Measurements from ENCODE around the gene NPTXR.
"Not testable (repeated sequence)": the region's sequence is repeated elsewhere in the genome, so short reads cannot be mapped to it uniquely, and the experiment has no call there.

NPTXR gene

DNA sequence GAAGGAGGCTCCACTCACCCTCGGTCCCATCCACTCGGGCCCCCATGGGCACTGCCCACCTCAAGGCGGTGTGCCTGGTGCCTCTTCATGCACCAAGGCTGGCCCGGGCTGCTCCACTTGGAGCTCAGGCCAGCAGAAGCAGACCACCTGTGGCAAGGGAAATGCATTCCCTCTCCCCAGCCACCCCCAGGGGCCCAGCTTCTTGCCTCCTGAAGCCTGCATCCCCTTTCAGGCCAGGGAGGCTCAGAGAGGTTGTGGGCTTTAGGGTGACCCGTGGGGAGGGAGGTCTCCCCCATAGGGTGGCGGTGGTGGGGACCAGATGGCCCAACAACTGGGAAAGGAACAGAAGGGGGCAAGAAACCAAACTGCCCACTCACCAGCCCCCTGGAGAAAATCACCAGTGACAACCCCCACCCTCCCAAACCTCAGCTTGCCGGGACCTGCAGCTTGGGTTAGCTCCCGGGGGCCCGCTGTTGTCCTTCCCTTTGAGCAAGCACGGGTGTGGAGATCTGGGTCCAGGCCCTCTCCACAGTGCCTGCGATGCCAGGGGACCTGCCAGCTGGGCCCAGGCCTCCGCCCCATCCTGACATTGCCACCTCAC, 19.8 kb upstream of the NPTXR start:
- H3K27me3 ChIP-seq (ENCODE audit: control insufficient read depth in 5 of 5, insufficient read depth in 4 of 5, low read length in 5 of 5) = peaks cover 0 to 13% (median 12%) of the 10 kb centered on the region in 5 donors
- peaks cover 0 to 32% (median 15%) of the 10 kb centered on the region in 5 donors for H3K36me3 ChIP-seq (ENCODE audit: control insufficient read depth in 5 of 5, insufficient read depth in 5 of 5, low read length in 5 of 5)
- H3K27ac ChIP-seq (ENCODE audit: low read depth, low read length) = no peak overlapping the region
- no peak overlapping the region for H3K9ac ChIP-seq (ENCODE audit: low read length in 5 of 5)
- H3K9me3 ChIP-seq (ENCODE audit: control insufficient read depth in 5 of 5, low read length in 5 of 5) = no peaks in the 10 kb centered on the region
- no peak overlapping the region for H3K4me3 ChIP-seq (ENCODE audit: low read depth in 1 of 5, low read length in 5 of 5)
- H3K4me1 ChIP-seq (ENCODE audit: control insufficient read depth in 5 of 5, insufficient read depth in 5 of 5, low read length in 5 of 5) = peaks cover 2 to 36% (median 30%) of the 10 kb centered on the region in 5 donors

DNA sequence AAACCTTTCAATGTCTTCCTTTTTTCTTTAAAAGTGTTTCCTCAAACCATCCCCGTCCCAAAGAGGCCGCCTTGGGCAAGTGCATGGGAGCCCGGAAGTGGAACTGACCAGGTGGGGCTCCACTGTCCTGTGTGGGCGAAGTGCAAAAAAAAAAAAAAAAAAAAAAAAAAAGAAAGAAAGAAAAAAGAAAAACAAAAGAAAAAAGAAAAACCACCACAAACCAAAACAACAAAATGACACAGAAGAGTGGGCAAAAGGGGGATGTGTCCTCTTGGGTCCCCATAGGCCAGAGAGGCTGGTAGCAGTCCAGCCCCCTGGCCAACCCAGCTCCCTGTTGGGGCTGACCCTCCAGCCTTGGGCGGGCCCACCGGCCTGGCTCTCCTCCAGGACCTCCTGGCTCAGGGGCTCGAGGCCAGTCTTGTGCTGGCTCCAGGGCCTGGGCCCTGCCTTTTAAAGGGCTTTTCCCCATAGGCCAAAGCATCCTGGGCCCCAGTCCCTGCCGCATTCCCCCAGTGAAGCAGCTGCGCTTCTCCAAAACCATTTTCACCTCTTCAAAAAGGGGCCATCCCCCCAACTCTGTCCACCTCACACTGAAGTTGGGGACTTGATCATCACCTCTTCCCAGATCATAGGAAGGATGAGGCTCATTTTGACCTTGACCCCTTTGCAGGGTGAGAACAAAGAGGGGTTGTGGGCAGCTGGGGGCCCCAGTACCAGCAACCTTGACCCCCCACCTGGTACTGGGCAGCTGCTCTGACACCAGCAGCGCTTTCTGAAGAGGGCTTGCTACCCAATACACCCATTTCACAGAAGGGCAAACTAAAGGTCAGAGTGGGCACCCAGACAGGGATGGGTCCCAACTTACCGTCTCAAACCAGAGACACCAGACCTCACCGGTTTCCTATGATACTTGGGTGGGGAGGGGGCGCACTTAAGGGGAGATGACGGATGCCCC, 18.8 kb upstream of the NPTXR start:
- Histone ChIP-seq H3K27ac (ENCODE audit: low read depth, low read length) (no peak overlapping the region), H3K4me1 (ENCODE audit: control insufficient read depth in 5 of 5, insufficient read depth in 5 of 5, low read length in 5 of 5) (peaks cover 0 to 33% (median 28%) of the 10 kb centered on the region in 5 donors), H3K9me3 (ENCODE audit: control insufficient read depth in 5 of 5, low read length in 5 of 5) (no peaks in the 10 kb centered on the region), H3K36me3 (ENCODE audit: control insufficient read depth in 5 of 5, insufficient read depth in 5 of 5, low read length in 5 of 5) (peaks cover 0 to 24% (median 10%) of the 10 kb centered on the region in 5 donors), H3K27me3 (ENCODE audit: control insufficient read depth in 5 of 5, insufficient read depth in 4 of 5, low read length in 5 of 5) (peaks cover 0 to 13% (median 12%) of the 10 kb centered on the region in 5 donors), H3K4me3 (ENCODE audit: low read depth in 1 of 5, low read length in 5 of 5) (no peak overlapping the region), H3K9ac (ENCODE audit: low read length in 5 of 5) (no peak overlapping the region)

DNA sequence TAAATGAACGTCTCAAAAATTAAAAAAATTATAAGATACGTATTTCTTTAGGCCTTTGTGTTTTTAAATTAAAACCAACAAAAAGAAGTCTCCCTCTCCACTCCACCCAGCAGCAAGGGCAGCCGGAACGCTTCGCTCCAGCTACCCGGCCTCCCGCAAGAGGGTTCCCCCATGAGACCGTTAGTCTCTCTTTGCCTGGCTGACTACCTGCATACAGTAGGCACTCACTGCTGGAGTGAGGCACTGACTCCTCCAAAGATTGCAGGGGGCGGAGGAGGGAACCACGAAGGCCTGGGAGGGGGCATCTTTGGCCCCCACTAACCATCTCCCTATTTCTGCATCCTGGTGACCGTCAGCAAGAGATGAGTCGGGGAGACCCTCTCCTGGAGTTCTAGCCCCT, 18.1 kb upstream of the NPTXR start:
- Histone ChIP-seq H3K4me1 (ENCODE audit: control insufficient read depth in 5 of 5, insufficient read depth in 5 of 5, low read length in 5 of 5) (peaks cover 0 to 33% (median 28%) of the 10 kb centered on the region in 5 donors), H3K9ac (ENCODE audit: low read length in 5 of 5) (no peak overlapping the region), H3K27ac (ENCODE audit: low read depth, low read length) (no peak overlapping the region)

GRCh38 chr22:38861170-38861876, 17.5 kb upstream of the NPTXR start:
- Histone ChIP-seq H3K9me3 (ENCODE audit: control insufficient read depth in 5 of 5, low read length in 5 of 5) (no peaks in the 10 kb centered on the region), H3K9ac (ENCODE audit: low read length in 5 of 5) (no peak overlapping the region), H3K4me1 (ENCODE audit: control insufficient read depth in 5 of 5, insufficient read depth in 5 of 5, low read length in 5 of 5) (peaks cover 0 to 34% (median 28%) of the 10 kb centered on the region in 5 donors), H3K36me3 (ENCODE audit: control insufficient read depth in 5 of 5, insufficient read depth in 5 of 5, low read length in 5 of 5) (peaks cover 0 to 14% (median 6%) of the 10 kb centered on the region in 5 donors), H3K27me3 (ENCODE audit: control insufficient read depth in 5 of 5, insufficient read depth in 4 of 5, low read length in 5 of 5) (peaks cover 0 to 13% (median 12%) of the 10 kb centered on the region in 5 donors), H3K27ac (ENCODE audit: low read depth, low read length) (no peak overlapping the region), H3K4me3 (ENCODE audit: low read depth in 1 of 5, low read length in 5 of 5) (no peak overlapping the region)

More for the DNA sequence above, 18.1 kb upstream of the NPTXR start:
- Histone ChIP-seq H3K4me3 (ENCODE audit: low read depth in 1 of 5, low read length in 5 of 5) (no peak overlapping the region), H3K36me3 (ENCODE audit: control insufficient read depth in 5 of 5, insufficient read depth in 5 of 5, low read length in 5 of 5) (peaks cover 0 to 18% (median 7%) of the 10 kb centered on the region in 5 donors), H3K27me3 (ENCODE audit: control insufficient read depth in 5 of 5, insufficient read depth in 4 of 5, low read length in 5 of 5) (peaks cover 0 to 13% (median 12%) of the 10 kb centered on the region in 5 donors), H3K9me3 (ENCODE audit: control insufficient read depth in 5 of 5, low read length in 5 of 5) (no peaks in the 10 kb centered on the region)

DNA sequence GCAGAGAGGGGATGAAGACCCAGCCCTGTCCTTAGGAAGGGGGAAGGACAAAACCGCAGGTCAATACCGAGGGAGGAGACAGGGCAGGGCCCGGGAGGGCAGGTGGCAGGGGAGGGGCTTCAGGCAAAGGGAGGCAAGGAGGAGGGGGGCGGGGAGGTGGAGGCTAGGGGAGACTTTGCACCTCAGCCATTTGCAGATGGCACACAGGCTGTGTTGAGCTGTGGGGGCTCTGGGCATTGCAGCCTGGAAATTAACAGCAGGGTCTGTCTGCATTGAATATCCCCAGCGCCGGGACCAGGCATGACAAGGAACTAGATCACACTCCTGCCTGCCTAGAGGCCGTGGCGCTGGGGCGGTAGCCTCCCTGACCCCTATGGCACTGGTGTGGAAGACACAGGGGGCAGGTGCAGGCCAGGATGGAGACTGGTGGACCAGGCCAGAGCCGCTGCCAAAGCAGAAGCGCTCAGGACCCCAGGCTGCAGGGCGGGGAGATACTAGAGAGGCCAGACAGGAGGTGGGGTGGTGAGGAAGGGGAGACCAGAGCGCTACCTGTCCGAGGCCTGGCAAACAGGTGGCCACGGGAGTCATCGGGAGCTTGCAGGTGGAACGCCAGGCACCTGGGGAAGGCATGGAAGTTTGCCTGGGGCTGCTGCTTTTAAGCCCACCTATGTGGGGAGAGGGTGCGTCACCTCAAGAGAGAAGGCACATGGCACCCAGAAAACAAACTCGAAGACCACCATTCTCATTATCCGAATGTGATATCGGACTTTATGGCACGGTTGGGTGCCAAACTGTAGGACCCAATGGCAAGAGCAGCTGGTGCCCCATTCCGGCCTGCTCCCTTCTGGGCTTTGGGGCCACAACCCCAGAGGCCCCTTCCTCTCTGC, 16.7 kb upstream of the NPTXR start:
- no peak overlapping the region for H3K27ac ChIP-seq (ENCODE audit: low read depth, low read length)
- H3K9ac ChIP-seq (ENCODE audit: low read length in 5 of 5) = no peak overlapping the region
- H3K4me1 ChIP-seq (ENCODE audit: control insufficient read depth in 5 of 5, insufficient read depth in 5 of 5, low read length in 5 of 5) = peaks cover 0 to 29% (median 22%) of the 10 kb centered on the region in 5 donors
- peaks cover 0 to 7% (median 2%) of the 10 kb centered on the region in 5 donors for H3K36me3 ChIP-seq (ENCODE audit: control insufficient read depth in 5 of 5, insufficient read depth in 5 of 5, low read length in 5 of 5)
- H3K9me3 ChIP-seq (ENCODE audit: control insufficient read depth in 5 of 5, low read length in 5 of 5) = no peaks in the 10 kb centered on the region
- H3K4me3 ChIP-seq (ENCODE audit: low read depth in 1 of 5, low read length in 5 of 5) = no peak overlapping the region
- H3K27me3 ChIP-seq (ENCODE audit: control insufficient read depth in 5 of 5, insufficient read depth in 4 of 5, low read length in 5 of 5) = peaks cover 0 to 13% (median 12%) of the 10 kb centered on the region in 5 donors

- peaks cover 0 to 22% (median 14%) of the 10 kb centered on the region in 5 donors for H3K4me1 ChIP-seq (ENCODE audit: control insufficient read depth in 5 of 5, insufficient read depth in 5 of 5, low read length in 5 of 5)
Observed at GRCh38 chr22:38859581-38860282, 15.9 kb upstream of the NPTXR start.

DNA sequence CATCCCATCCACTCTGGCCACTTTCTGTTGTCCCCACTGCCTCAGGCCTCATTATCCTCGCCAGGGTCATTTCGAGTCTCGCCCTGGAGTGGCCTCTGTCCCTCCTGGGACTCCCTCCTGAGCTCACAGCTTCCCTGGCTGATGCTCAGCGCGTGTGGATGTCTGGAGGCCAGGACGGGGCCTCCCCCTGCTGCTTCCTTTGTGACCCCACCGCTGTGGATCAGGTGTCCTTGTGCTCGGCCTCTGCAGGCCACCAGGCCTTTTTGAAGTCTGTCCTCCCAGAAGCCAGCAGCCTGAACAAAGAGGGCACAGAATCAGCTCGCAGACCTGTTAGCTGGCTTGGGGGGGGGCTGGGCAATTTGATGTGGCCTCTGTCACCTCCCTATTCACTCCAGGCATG, 14.7 kb upstream of the NPTXR start:
- H3K9me3 ChIP-seq (ENCODE audit: control insufficient read depth in 5 of 5, low read length in 5 of 5) = no peaks in the 10 kb centered on the region
- peaks cover 0 to 16% (median 7%) of the 10 kb centered on the region in 5 donors for H3K4me1 ChIP-seq (ENCODE audit: control insufficient read depth in 5 of 5, insufficient read depth in 5 of 5, low read length in 5 of 5)
- peaks cover 0 to 14% (median 12%) of the 10 kb centered on the region in 5 donors for H3K27me3 ChIP-seq (ENCODE audit: control insufficient read depth in 5 of 5, insufficient read depth in 4 of 5, low read length in 5 of 5)
- H3K27ac ChIP-seq (ENCODE audit: low read depth, low read length) = no peak overlapping the region
- no peak overlapping the region for H3K4me3 ChIP-seq (ENCODE audit: low read depth in 1 of 5, low read length in 5 of 5)
- H3K9ac ChIP-seq (ENCODE audit: low read length in 5 of 5) = no peak overlapping the region
- H3K36me3 ChIP-seq (ENCODE audit: control insufficient read depth in 5 of 5, insufficient read depth in 5 of 5, low read length in 5 of 5) = no peaks in the 10 kb centered on the region

More at GRCh38 chr22:38859581-38860282, 15.9 kb upstream of the NPTXR start:
- no peaks in the 10 kb centered on the region for H3K36me3 ChIP-seq (ENCODE audit: control insufficient read depth in 5 of 5, insufficient read depth in 5 of 5, low read length in 5 of 5)
- peaks cover 0 to 13% (median 12%) of the 10 kb centered on the region in 5 donors for H3K27me3 ChIP-seq (ENCODE audit: control insufficient read depth in 5 of 5, insufficient read depth in 4 of 5, low read length in 5 of 5)
- H3K4me3 ChIP-seq (ENCODE audit: low read depth in 1 of 5, low read length in 5 of 5) = no peak overlapping the region
- no peak overlapping the region for H3K27ac ChIP-seq (ENCODE audit: low read depth, low read length)
- H3K9me3 ChIP-seq (ENCODE audit: control insufficient read depth in 5 of 5, low read length in 5 of 5) = no peaks in the 10 kb centered on the region
- no peak overlapping the region for H3K9ac ChIP-seq (ENCODE audit: low read length in 5 of 5)

DNA sequence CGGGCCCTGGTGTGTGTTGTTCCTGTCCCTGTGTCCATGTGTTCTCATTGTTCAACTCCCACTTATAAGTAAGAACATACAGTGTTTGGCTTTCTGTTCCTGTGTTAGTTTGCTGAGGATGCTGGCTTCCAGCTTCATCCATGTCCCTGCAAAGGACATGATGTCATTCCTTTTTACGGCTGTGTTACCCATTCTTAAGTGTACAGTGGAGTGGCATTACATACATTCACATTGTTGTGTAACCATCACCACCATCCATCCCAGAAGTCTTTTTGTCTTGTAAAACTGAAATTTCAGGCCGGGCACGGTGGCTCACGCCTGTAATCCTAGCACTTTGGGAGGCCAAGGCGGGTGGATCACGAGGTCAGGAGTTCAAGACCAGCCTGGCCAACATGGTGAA, 10.6 kb upstream of the NPTXR start:
- peaks cover 13 to 28% (median 15%) of the 10 kb centered on the region in 5 donors for H3K27me3 ChIP-seq (ENCODE audit: control insufficient read depth in 5 of 5, insufficient read depth in 4 of 5, low read length in 5 of 5)
- not testable (repeated sequence) for H3K4me1 ChIP-seq (ENCODE audit: control insufficient read depth in 5 of 5, insufficient read depth in 5 of 5, low read length in 5 of 5); H3K27ac ChIP-seq (ENCODE audit: low read depth, low read length); H3K36me3 ChIP-seq (ENCODE audit: control insufficient read depth in 5 of 5, insufficient read depth in 5 of 5, low read length in 5 of 5); H3K9me3 ChIP-seq (ENCODE audit: control insufficient read depth in 5 of 5, low read length in 5 of 5); H3K9ac ChIP-seq (ENCODE audit: low read length in 5 of 5); H3K4me3 ChIP-seq (ENCODE audit: low read depth in 1 of 5, low read length in 5 of 5)

DNA sequence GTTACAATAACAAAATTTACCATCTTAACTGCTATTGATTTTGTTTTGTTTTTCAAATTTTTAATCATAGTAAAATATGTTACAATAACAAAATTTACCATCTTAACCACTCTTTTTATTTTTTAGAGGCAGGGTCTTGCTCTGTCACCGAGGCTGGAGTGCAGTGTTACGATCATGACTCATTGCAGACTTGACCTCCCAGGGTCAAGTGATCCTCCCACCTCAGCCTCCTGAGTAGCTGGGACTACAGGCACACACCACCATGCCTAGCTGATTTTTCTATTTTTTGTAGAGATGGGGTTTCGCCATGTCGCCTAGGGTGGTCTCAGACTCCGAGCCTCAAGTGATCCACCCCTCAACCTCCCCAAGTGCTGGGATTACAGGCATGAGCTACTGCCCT, 10.1 kb upstream of the NPTXR start:
- not testable (repeated sequence) for H3K4me3 ChIP-seq (ENCODE audit: low read depth in 1 of 5, low read length in 5 of 5); H3K9me3 ChIP-seq (ENCODE audit: control insufficient read depth in 5 of 5, low read length in 5 of 5); H3K4me1 ChIP-seq (ENCODE audit: control insufficient read depth in 5 of 5, insufficient read depth in 5 of 5, low read length in 5 of 5); H3K27ac ChIP-seq (ENCODE audit: low read depth, low read length); H3K9ac ChIP-seq (ENCODE audit: low read length in 5 of 5); H3K36me3 ChIP-seq (ENCODE audit: control insufficient read depth in 5 of 5, insufficient read depth in 5 of 5, low read length in 5 of 5)
- H3K27me3 ChIP-seq (ENCODE audit: control insufficient read depth in 5 of 5, insufficient read depth in 4 of 5, low read length in 5 of 5) = peaks cover 16 to 34% (median 21%) of the 10 kb centered on the region in 5 donors

Data from subcutaneous abdominal adipose tissue (tissue), 5 donors.